VCaP (cell line): Measurements from ENCODE around the gene FOXJ2.
"Not testable (repeated sequence)": the region's sequence is repeated elsewhere in the genome, so short reads cannot be mapped to it uniquely, and the experiment has no call there.

Experiments
- H3K27ac ChIP-seq: fragments of 450-650 bp; 2 replicates; pipeline ENCODE4 v1.5.1; 2017
- TF ChIP-seq, protein P1 (sequence below): fragments of 450-650 bp; conservative IDR thresholded peaks from 2 replicates; pipeline ENCODE4 v1.5.1; 2017; ENCODE audit warnings: mild to moderate bottlenecking, moderate library complexity

Gene FOXJ2

DNA sequence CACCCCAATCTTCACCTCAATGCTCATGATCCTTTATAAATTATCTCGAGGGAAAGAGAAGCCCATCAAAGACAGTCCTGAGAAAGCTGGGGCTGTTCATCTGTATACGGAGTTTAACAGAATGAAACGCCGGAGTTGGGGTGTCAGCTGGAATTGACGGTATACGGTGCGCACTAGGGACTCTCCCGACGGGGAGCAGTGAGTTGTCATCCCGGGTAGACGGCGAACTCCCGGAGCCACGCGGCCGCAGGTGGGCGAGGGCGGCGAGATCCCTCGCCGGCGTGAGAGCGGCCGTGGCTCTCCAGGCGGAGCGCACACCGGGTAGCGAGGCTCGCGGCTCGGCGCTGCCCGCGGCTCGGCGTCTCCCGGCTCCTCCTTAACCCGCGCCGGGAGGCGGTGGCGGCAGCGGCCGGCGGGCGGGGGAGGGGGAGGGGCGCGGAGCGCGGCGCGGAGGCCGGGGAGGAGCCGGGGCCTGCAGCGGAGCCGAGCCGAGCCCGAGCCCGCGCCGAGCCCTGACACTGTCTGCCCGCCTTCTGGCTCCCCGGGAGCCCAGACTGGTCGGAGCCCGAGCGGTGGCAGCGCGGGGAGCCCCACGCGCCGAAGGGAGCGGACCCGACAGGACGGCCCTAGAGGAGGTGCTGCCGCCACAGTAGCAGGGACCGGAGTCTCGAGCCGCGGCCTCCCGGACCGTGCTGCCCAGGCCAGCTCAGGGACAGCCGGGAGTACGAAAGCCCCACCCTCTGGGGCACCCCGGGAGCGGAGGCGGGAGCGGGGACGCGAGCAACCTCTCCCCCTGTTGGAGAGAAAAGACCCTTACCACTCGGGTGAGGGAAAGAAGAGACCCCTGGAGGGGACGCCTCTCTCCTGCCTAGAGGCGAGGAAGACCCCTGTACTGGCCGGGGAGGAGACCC is at the start of gene FOXJ2:
FOXJ2 (plus strand) TSS at position 475 of the 911 bp plus-strand sequence. CDS start 7,117 bp downstream, outside the sequence.
- peak within 1 kb of the TSS; percentile 76; the same call in 1 of the 2 replicates for H3K27ac ChIP-seq

DNA sequence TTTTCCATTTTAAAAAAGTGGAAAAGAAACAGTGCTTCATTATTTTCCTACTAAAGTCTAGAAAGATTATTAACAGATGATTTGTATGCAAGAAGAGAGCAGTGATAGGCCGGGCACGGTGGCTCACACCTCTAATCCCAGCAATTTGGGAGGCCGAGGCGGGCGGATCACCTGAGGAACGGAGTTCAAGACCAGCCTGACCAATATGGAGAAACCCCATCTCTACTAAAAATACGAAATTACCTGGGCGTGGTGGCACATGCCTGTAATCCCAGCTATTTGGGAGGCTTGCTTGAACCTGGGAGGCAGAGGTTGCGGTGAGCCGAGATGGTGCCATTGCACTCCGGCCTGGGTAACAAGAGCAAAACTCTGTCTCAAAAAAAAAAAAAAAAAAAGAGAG is 49.5 kb upstream of the FOXJ2 start:
- not testable (repeated sequence) for H3K27ac ChIP-seq

More for the DNA sequence above, at the start of gene FOXJ2:
- TF ChIP-seq, protein P1, sequence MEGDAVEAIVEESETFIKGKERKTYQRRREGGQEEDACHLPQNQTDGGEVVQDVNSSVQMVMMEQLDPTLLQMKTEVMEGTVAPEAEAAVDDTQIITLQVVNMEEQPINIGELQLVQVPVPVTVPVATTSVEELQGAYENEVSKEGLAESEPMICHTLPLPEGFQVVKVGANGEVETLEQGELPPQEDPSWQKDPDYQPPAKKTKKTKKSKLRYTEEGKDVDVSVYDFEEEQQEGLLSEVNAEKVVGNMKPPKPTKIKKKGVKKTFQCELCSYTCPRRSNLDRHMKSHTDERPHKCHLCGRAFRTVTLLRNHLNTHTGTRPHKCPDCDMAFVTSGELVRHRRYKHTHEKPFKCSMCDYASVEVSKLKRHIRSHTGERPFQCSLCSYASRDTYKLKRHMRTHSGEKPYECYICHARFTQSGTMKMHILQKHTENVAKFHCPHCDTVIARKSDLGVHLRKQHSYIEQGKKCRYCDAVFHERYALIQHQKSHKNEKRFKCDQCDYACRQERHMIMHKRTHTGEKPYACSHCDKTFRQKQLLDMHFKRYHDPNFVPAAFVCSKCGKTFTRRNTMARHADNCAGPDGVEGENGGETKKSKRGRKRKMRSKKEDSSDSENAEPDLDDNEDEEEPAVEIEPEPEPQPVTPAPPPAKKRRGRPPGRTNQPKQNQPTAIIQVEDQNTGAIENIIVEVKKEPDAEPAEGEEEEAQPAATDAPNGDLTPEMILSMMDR = no peak

DNA sequence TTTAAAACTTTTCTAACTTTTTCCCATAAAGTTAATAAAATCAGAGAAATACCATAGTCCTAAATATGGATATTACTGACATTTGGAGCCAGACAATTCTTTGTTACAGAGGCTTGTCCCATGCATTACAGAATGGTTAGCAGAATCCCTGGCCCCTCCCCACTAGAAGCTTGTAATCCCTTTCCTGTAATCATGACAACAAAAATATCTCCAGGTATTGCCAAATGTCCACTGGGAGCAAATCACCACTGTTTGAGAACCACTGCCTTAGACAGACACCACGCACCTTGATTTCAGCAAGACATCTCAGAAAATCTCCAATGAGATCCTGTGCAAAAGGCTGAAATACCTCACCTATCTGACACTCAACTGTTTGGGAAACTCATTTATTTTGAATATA is 49.1 kb upstream of the FOXJ2 start:
- H3K27ac ChIP-seq = not testable (repeated sequence)

DNA sequence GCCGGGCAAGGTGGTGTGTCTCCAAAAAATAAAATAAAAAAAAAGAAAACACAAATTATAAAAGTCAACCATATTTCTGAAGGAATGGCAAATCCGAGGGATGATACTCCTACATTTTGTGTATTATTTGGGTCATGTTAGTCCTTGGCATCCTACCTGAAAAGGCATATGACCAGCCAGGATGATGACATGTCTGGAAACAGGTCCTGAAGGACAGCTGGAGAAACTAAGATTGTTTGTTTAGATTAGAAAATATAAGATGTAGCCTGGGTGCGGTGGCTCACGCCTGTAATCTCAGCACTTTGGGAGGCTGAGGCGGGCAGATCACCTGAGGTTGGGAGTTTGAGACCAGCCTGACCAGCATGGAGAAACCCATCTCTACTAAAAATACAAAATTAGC is 47.6 kb upstream of the FOXJ2 start:
- H3K27ac ChIP-seq = no peak overlapping the region
- TF ChIP-seq, protein P1 = no peak

DNA sequence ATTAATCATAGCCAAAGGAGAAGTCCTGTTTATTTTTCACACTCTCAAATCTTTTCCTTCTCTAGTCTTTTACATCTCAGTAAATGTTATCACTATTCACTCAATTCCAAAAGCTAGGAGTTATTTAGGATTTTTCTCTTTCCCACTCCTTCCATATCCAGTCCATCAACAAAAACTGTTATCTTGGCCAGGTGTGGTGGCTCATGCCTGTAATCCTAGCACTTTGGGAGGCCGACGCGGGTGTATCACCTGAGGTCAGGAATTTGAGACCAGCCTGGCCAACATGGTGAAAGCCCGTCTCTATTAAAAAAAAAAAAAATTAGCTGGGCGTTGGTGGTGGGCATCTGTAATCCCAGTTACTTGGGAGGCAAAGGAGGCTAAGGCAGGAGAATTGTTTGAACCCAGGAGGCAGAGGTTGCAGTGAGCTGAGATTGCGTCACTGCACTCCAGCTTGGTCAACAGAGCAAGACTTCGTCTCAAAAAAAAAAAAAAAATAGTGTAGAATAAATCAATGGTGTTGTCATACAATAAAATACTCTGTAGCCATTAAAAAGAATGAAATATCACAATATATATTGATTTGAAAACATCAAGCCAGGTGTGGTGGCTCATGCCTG is 46.6 kb upstream of the FOXJ2 start:
- no peak overlapping the region for H3K27ac ChIP-seq
- TF ChIP-seq, protein P1 = no peak

DNA sequence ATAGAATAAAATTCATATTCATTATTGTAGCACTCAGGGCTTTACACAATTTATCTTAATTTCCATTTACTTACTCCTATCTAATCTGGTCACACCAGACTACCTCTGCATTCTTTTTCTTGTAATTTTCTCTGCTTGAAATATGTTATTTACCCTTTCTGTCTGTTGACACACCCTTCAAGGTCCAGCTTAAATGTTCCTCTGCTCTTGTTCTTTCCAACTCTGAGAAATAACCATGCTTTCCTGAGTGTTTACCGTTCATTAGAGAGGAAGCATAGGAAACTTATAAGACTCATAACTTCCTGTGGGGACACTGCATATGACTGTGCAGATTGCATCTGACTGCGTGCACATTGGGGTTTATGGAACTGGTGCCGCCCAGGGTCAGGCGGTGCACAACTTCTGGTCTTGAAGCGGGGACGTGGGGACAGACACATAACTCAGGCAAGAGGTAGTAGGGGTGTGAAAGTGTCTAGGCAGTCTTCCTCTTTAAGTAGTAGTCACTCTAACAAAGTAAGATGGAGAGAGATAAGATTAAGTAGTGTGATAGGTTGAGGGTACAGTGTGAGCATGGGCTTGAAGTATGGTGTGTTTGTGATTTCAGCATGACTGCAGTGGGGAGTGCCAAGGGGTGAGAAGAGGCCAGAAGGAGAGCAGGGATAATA is 42.6 kb upstream of the FOXJ2 start:
- TF ChIP-seq, protein P1 = no peak
- peak overlapping the region; percentile 58 for H3K27ac ChIP-seq

DNA sequence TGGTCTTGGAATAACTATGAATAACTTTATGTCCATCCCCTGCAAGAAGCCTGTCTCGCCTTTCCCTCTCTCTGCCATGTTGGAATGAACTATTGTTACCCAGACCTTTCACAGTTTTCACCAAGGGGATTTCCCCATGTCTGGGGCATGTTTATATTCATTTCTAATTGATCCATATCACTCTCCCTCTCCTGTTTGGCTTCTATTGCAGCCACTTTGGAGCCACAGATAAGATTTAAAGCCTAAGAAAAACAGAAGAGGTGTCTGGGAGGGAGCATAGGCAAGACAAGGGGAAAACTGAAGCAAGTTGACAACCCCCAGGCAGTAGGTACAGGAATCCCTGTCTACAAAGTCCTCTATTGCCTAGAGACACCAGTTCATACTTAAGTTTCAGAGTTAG is 41.0 kb upstream of the FOXJ2 start:
- H3K27ac ChIP-seq = peak overlapping the region; percentile 58; the same call in 1 of the 2 replicates
- TF ChIP-seq, protein P1 = no peak

DNA sequence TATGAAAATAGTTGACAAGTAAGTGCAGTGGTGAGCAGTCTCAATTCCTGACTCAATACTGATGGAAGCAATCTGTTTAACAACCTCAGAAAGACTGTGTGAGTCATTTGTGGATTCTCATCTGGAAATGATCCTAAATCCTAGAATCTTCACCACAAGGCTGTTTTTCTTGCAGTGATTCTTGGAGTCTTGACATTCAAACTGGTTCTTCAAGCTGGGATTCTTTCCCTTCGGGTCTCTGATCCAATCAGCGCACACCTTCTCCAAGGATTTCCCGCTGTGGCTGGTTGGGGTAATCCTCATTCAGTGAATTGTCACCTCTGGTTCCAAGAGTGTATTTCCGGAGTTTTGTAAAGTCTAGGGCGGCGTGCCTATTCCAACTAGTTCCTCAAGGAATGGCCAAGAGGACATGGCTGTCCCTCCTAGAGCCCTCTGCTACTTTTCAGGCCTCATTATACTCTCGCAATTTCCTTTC is 37.7 kb upstream of the FOXJ2 start:
- H3K27ac ChIP-seq = peak overlapping the region; percentile 36; the same call in 1 of the 2 replicates
- TF ChIP-seq, protein P1 = no peak
